NCI-H146 treated with DMSO at 0.1 percent for 48 hours (cell line): Measurements from ENCODE around the gene DYRK3.
A peak's percentile ranks its signal among the peaks of the same experiment; 100 is the strongest.

ENCODE experiments used
- DNase-seq: peaks from one replicate; lab custom pipeline; 2025; ENCODE audit not compliant: unreplicated experiment; lab: John Stamatoyannopoulos, UW

The DYRK3 gene

GRCh38 chr1:206681359-206681758 is 46.0 kb downstream of the DYRK3 start:
- DNase-seq, result no peak

DNA sequence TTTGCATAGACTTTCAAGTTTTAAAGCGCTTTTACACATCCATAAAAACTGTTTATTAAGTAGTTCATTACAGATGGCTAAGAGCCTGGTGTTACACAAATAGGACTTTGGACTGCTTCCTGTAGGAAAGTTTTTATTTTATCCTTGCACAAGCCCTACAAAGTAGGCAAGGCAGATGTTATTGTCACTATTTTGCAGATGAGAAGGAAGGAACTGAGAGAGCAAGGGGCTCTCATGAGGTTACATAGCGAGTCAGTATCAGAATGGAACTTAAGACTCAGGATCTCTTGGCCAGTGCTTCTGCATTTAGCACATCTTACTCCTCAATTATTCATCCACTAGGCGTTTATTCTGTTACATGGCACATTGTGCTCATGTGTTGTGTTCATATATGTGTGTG is 46.8 kb downstream of the DYRK3 start:
- DNase-seq, result no peak

GRCh38 chr1:206683313-206683712 is 48.0 kb downstream of the DYRK3 start:
- DNase-seq, result no peak

DNA sequence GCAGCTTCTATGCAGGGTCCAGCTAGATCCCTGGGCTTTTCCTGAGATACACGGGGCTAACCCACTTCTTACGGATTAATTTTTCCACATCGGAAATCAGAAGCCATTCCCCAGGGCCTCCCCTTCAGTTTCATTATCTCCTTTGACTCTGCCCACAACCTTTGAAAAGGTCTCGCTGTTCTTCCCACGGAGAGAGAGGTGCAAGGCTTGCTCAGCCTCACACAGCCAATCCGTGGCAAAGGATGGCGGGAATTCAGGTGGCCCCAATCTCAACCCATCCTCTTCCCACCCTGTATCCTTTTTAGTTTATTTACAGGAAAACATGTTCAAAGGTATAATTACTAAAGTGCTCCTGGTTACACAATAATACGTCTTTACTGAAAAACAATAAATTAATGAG is 48.7 kb downstream of the DYRK3 start:
- DNase-seq, result no peak

GRCh38 chr1:206684478-206685333 is 49.4 kb downstream of the DYRK3 start, which contains the start of gene MAPKAPK2:
MAPKAPK2 (plus strand) TSS chr1:206684905; CDS start chr1:206685230, 325 bp downstream.
- DNase-seq, result peak; percentile 25

DNA sequence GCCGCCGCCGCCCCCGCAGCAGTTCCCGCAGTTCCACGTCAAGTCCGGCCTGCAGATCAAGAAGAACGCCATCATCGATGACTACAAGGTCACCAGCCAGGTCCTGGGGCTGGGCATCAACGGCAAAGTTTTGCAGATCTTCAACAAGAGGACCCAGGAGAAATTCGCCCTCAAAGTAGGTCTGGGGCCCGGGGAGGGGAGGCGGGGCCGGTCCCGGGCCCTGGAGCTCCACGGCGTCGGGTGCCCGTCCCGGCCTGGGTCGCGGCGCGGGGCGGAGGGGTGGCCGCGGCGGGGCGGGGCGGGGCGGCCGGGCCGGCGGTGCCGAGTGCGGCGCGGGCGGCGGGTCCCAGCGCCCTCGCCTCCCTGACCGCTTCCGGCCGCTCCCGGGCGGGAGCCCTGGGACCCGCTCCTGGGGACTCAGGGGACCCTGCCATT is 50.0 kb downstream of the DYRK3 start:
- DNase-seq, result no peak

GRCh38 chr1:206685769-206686477 is 50.6 kb downstream of the DYRK3 start:
- no peak for DNase-seq

GRCh38 chr1:206686478-206687249 is 51.3 kb downstream of the DYRK3 start:
- no peak for DNase-seq

DNA sequence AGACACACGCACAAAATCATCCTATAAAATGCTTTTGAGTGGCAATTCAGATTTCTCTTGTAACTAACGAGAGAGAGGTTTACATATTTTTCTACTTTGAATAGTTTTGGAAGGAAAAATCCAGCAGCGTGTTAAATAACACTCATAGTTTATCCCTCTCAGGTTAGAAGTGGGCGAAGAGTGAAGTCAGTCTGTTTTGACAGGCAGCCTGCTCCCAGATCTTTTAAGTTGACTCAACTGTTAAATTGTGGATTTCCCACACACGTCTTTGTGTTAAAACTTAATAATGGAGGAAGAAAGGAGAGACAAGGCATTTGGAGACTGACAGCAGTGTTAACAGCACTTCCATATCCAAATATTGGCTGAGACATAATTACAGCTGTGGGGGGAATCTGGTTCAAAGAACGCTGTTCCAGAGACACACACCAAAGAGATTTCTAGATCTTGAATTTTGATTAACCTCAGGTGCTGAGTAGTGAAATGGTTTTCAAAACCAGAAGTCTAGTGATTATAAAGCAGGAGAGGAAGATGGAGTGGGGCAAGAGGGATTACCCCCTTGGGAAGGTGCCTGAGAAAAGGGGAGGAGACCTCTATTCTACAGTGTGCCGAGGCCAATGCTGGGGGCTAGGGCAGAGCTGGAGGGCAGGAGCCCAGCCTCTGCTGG is 52.0 kb downstream of the DYRK3 start:
- DNase-seq, result no peak

DNA sequence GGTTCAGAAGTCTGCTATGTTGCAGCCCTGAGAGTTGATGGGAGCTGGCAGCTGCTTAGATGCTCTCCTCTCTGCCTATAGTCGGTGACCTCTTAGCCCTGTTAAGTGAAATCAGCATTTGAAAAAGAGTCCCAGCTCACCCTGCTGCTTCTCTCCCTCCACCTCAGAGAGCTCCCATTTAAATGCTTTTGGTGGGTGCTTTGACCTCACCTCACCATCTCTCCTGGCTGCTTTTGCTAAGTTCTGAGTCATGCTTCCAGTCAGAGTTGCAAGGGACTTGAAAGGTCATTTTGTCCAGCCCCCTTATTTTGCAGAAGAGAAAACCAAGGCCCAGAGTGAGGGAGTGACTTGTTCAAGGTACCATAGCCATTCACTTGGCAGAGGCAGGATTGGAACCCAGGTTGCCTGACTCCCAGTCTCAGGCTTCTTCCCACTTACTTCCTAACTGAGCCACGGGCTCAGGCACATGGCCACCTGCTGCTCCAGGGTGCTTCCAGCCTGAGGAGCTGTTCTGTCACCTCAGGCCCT is 52.6 kb downstream of the DYRK3 start:
- no peak for DNase-seq

DNA sequence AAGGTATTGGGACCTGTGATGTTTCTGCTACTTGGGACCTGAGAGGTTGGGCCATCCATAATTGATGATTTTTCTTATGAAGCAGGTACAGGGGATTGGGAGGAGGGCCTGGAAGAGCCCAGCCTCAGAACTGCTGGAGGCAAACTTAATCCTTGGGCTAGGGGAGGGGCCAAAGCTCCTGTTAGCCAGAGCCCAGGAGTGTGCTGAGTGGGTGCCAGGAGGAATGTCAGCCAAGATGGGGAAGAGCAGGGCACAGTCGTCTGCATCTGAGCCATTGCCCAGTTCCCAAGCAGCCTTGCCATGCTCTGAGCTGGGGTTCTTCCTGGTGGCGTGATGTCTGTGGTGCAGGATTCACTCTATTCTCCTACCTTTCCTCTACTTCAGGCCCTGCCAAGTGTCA is 55.2 kb downstream of the DYRK3 start:
- no peak for DNase-seq

DNA sequence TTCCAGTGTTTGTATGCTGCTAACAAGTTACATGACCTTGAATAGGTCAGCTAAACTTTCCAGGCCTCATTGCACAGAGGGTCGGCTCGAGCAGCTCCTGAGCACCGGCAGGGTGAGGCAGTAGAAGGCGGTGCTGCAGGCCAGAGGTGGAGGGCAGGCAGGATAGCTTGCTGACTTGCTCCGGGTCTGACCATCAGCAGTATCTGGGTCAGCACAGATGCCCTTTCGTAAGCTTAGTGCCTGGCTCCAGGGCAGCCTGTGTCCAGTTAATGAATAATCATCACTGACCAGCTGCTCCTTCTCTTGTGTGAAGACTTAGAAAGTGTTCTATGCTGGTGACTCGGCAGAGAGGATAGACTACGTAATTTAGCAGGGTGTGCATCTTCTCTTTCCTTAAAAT is 56.3 kb downstream of the DYRK3 start:
- no peak for DNase-seq

- no peak for DNase-seq
Measured at GRCh38 chr1:206693029-206693428, 57.7 kb downstream of the DYRK3 start.

DNA sequence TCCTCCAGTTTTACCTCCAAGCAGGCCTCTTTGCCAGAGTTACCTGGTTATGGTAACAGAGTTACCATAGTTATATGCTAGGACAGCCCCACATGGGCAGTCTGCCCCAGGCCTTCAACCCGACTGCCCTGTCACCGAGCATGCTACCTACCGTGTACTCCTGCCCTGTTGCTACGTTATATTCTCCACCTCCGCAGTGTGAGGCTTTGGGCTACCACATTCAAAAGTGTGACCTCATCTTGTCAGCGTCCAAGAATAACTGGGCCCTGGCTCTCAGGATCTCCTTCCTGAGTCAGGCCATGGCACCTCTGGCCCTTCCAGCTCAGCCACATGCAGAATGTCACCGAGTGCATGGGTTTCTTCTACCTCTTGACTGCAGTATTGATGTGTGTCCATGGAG is 58.3 kb downstream of the DYRK3 start:
- DNase-seq, result no peak

GRCh38 chr1:206694171-206695124 is 59.1 kb downstream of the DYRK3 start:
- DNase-seq, result no peak

DNA sequence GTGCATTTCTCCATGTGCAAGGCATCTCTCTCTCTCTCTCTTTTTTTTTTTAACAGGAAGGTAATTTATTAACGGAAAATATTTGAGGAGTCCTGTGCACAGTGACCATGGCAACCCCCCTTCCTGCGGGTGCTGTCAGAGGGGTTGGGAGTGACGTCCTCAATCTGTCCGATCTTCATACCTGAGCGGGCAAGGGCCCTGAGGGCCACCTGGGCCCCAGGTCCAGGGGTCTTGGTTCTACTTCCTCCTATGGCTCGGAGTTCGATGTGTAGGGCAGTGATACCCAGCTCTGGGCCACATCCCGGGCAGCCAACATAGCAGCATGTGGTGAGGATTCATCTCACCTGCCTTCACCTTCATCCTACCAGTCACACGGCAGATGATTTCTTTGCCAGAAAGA is 60.4 kb downstream of the DYRK3 start:
- no peak for DNase-seq

DNA sequence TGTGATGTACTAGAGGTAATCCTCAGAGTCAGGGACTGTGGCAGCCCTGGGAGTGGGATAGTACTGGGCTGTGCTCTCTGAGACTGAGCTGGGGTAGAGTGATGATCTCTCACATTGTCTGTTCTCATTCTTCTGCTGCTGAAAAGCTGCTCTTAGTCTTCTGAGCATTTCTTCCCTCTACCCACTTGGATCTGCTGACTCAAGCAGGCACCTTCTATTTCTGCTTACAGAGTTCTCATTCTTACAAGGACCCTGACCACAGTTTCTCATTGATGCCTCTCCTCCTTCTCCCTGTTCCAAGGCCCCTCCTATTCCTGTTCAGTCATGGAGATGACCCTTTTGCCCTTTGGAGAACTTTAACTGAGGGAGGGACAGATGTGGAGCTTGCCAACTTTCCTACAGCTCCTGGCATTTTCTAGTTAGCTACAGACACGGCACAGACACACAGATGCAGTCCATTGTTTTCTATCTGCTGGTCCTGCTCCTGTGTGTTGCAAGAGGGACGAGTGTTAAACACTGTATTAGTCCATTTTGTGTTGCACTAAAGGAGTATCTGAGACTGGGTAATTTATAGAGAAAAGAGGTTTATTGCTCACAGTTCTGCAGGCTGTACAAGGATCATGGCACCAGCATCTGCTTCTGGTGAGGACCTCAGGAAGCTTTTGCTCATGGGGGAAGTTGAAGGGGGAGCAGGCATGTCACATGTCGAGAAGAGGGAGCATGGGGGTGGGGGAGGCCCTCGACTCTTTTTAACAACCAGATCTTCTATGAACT is 61.7 kb downstream of the DYRK3 start:
- DNase-seq, result no peak

- DNase-seq, result no peak
Measured at GRCh38 chr1:206698011-206698410, 62.7 kb downstream of the DYRK3 start.
